HepG2 (cell line): ENCODE measurements around the gene SPATA13. TPM values are rescaled to one million over a fixed set of nuclear protein-coding genes. Genes with fewer than 3 reads are reported as not detected.

Experiments
- ATAC-seq: fragments of 200-7000 bp; cut with Tn5 transposase; 3 replicates; pipeline ENCODE4 v1.9.1; 2020; ENCODE audit warnings: mild to moderate bottlenecking, moderate library complexity
- BruUV-seq: library from RNA; stranded (reverse); fragments of 400-500 nt; replicated peaks from 2 replicates; lab custom pipeline; 2021; lab: Mats Ljungman, UMichigan
- CTCF ChIA-PET: fragments of 300-600 bp; formaldehyde crosslinking; extraction: SDS; loops from one replicate; lab custom pipeline; 2021; ENCODE audit warnings: low total read pairs, inconsistent platforms, low intra/inter-chr PET ratio; lab: Yijun Ruan, JAX
- POLR2A ChIA-PET: fragments of 350-600 bp; sonication (Branson Sonifier 250); formaldehyde crosslinking; loops from one replicate; lab custom pipeline; 2020; ENCODE audit warnings: antibody characterized with exemption, inconsistent platforms; lab: Yijun Ruan, JAX
- DNase-seq: peaks from one replicate; pipeline ENCODE4 v3.0.0-alpha.2; 2015; ENCODE audit warnings: low spot score
- FAIRE-seq: peaks from 3 replicates; lab custom pipeline; 2011; peaks lifted over from hg19 to GRCh38; lab: Jason Lieb, UNC
- H2AFZ ChIP-seq: one replicate; pipeline ENCODE4 v1.6.1; 2011; ENCODE audit warnings: low read length, inconsistent platforms
- H3K27ac ChIP-seq: fragments of 300-600 bp; 3 replicates; pipeline ENCODE4 v1.8.0; 2011; ENCODE audit warnings: mixed run types, mild to moderate bottlenecking, mixed read lengths, low read length, inconsistent platforms; ENCODE audit not compliant: insufficient read depth; ENCODE audit errors: extremely low read length
- H3K27me3 ChIP-seq, 2 experiments: fragments of 200-600 bp in 1 of 2; 2 replicates in 1 of 2; 3 replicates in 1 of 2; pipeline versions ENCODE4 v1.6.0 to v1.8.0; 2011; ENCODE audit warnings: low read length in 2 of 2, mild to moderate bottlenecking in 2 of 2, moderate library complexity in 2 of 2, inconsistent platforms in 1 of 2; ENCODE audit not compliant: insufficient read depth in 2 of 2, control insufficient read depth in 1 of 2
- H3K36me3 ChIP-seq, 2 experiments: fragments of 200-600 bp in 1 of 2; replicated peaks in 1 of 2; 2 replicates in 1 of 2; 3 replicates in 1 of 2; pipeline versions ENCODE4 v1.5.1 to v1.8.0; 2011; ENCODE audit warnings: low read length in 2 of 2, inconsistent platforms in 1 of 2; ENCODE audit not compliant: insufficient read depth in 2 of 2, control insufficient read depth in 1 of 2
- H3K4me1 ChIP-seq: 2 replicates; pipeline ENCODE4 v1.5.1; 2012; ENCODE audit warnings: low read length, inconsistent platforms; ENCODE audit not compliant: insufficient read depth
- H3K4me2 ChIP-seq: 2 replicates; pipeline ENCODE4 v1.6.0; 2011; ENCODE audit warnings: low read depth, low read length, inconsistent platforms
- H3K4me3 ChIP-seq, 3 experiments: fragments of 200-600 bp in 1 of 3; sonication (generic), shearing (Covaris generic) in 1 of 3; replicated peaks in 1 of 3; 2 replicates each; pipeline ENCODE4 v1.5.1; 2011 to 2016; ENCODE audit warnings: low read length in 3 of 3, inconsistent platforms in 2 of 3, low read depth in 2 of 3, mild to moderate bottlenecking in 2 of 3, control low read depth in 1 of 3, mixed read lengths in 1 of 3; ENCODE audit not compliant: insufficient read depth in 1 of 3
- H3K79me2 ChIP-seq: one replicate; pipeline ENCODE4 v1.6.1; 2011; ENCODE audit warnings: low read length, inconsistent platforms; ENCODE audit not compliant: insufficient read depth
- H3K9ac ChIP-seq: 2 replicates; pipeline ENCODE4 v1.6.0; 2011; ENCODE audit warnings: mild to moderate bottlenecking, low read depth, low read length, inconsistent platforms; ENCODE audit not compliant: insufficient read depth
- H3K9me3 ChIP-seq: 2 replicates; pipeline ENCODE4 v1.5.1; 2012; ENCODE audit warnings: mild to moderate bottlenecking, low read length
- H4K20me1 ChIP-seq: 2 replicates; pipeline ENCODE4 v1.6.0; 2011; ENCODE audit warnings: inconsistent platforms, mild to moderate bottlenecking, low read length, moderate library complexity; ENCODE audit not compliant: insufficient read depth
- ARID5B ChIP-seq: IDR thresholded peaks from 2 replicates; pipeline ENCODE4 v1.4.0; 2020; ENCODE audit warnings: mild to moderate bottlenecking, missing genetic modification reagents
- ATF2 ChIP-seq: sonication (generic); formaldehyde crosslinking; IDR thresholded peaks from 2 replicates; pipeline ENCODE4 v1.4.0; 2020; ENCODE audit warnings: missing genetic modification reagents
- BHLHE40 ChIP-seq: IDR thresholded peaks from 2 replicates; pipeline ENCODE4 v1.6.1; 2011; ENCODE audit warnings: low read length, improper control_type of control experiment
- CCDC6 ChIP-seq: sonication (generic); formaldehyde crosslinking; IDR thresholded peaks from 2 replicates; pipeline ENCODE4 v1.8.1; 2022; ENCODE audit warnings: mild to moderate bottlenecking, missing genetic modification reagents, moderate library complexity
- CREM ChIP-seq, 2 experiments: sonication (generic) in 1 of 2; formaldehyde crosslinking in 1 of 2; IDR thresholded peaks; 2 replicates each; pipeline versions ENCODE4 v1.4.0 to v1.6.1; 2016 to 2020; ENCODE audit warnings: antibody characterized with exemption in 1 of 2, mild to moderate bottlenecking in 1 of 2, missing genetic modification reagents in 1 of 2
- HDAC6 ChIP-seq: fragments of 200-600 bp; sonication (generic); IDR thresholded peaks from 2 replicates; pipeline ENCODE4 v1.7.0; 2017; ENCODE audit warnings: mild to moderate bottlenecking, antibody characterized with exemption, low read length, low read depth
- HHEX ChIP-seq: IDR thresholded peaks from 2 replicates; pipeline ENCODE4 v1.6.1; 2016; ENCODE audit warnings: control low read depth
- KLF12 ChIP-seq: sonication (generic); formaldehyde crosslinking; IDR thresholded peaks from 2 replicates; pipeline ENCODE4 v1.4.0; 2020; ENCODE audit warnings: missing genetic modification reagents, borderline replicate concordance
- MED13 ChIP-seq: sonication (generic); formaldehyde crosslinking; IDR thresholded peaks from 2 replicates; pipeline ENCODE4 v1.5.0; 2020; ENCODE audit warnings: missing genetic modification reagents
- NFYB ChIP-seq: sonication (generic); formaldehyde crosslinking; IDR thresholded peaks from 2 replicates; pipeline ENCODE4 v1.4.0; 2020; ENCODE audit warnings: missing genetic modification reagents
- ZNF670 ChIP-seq: sonication (generic); formaldehyde crosslinking; IDR thresholded peaks from 2 replicates; pipeline ENCODE4 v1.8.0; 2022; ENCODE audit warnings: mild to moderate bottlenecking, missing genetic modification reagents, borderline replicate concordance
- WGBS: methylation state at CpG from one replicate; pipeline ENCODE4 v1.1.6; 2017; ENCODE audit warnings: low lambda C conversion rate; 5-methylcytosine and 5-hydroxymethylcytosine counted together
- in situ Hi-C: cut with HindIII; loops from 2 replicates; pipeline ENCODE4 v1.10.0; 2017; ENCODE audit warnings: low pct_unique_long_range_greater_than_20kb; ENCODE audit not compliant: extremely low pct_ligation_motif_present
- intact Hi-C: fragments of 100-400 bp; cut with micrococcal nuclease; formaldehyde crosslinking; loops from one replicate; pipeline ENCODE4 v1.10.0; 2022; ENCODE audit not compliant: unreplicated experiment
- polyA plus RNA-seq, 8 experiments: library from polyadenylated mRNA; depleted of rRNA in 3 of 8; stranded (reverse) in 7 of 8; unstranded in 1 of 8; fragments of >200 nt; fragmentation: Illumina TruSeq in 4 of 8; extraction: Trizol in 4 of 8; gene quantifications; 2 replicates each; pipeline versions ENCODE4 v1.2.1 to v1.2.3, GENCODE V29; 2011 to 2016; ENCODE audit warnings: low read depth in 4 of 8, missing spikeins in 1 of 8, mixed read lengths in 1 of 8; ENCODE audit not compliant: insufficient read depth in 1 of 8
- total RNA-seq, 5 experiments: library from RNA; depleted of rRNA; stranded (reverse); fragments of >200 nt; fragmentation: Illumina TruSeq; extraction: Trizol; gene quantifications; 2 replicates each; pipeline ENCODE4 v1.2.3, GENCODE V29; 2016; ENCODE audit warnings: low read depth in 1 of 5
- TF ChIP-seq, protein P1 (sequence below): sonication (generic); formaldehyde crosslinking; IDR thresholded peaks from 2 replicates; pipeline ENCODE4 v1.8.1; 2022; ENCODE audit warnings: low read depth, mild to moderate bottlenecking, missing genetic modification reagents

SPATA13 gene
- total and polyA plus RNA-seq, 2 of the 13 experiments (the other 11 are each of a cell fraction or from before 2014, with no cell fraction given), result 11.3 to 14.2 TPM

- Histone ChIP-seq H3K27me3 (no peaks in the 10 kb centered on the region), H3K9me3 (no peaks in the 10 kb centered on the region), H4K20me1 (0 out of 2 replicates have a peak, but pooled peaks cover 3% of the 10 kb centered on the region), H3K4me3 (no peak overlapping the region), H3K27ac (no peak overlapping the region), H3K79me2 (peaks cover 15% of the 10 kb centered on the region), H3K4me2 (no peak overlapping the region), H3K4me1 (peaks cover 25% of the 10 kb centered on the region), H2AFZ (no peak overlapping the region), H3K9ac (no peak overlapping the region), H3K36me3 (no peaks in the 10 kb centered on the region; a peak in 2 of 5 replicates)
- POLR2A ChIA-PET, result no interaction called here
- CTCF ChIA-PET, result no interaction called here
- WGBS, result 99% methylated on average over 9 of the region's 9 CpGs
- no TSS peak for BruUV-seq
- intact Hi-C loops, result no loop called here
- ATAC-seq (no peak), DNase-seq (no peak), FAIRE-seq (no peak)
- in situ Hi-C loops, result no loop called here
- no peak for TF ChIP-seq KLF12 (CRISPR knock-in tag)
- TF ChIP-seq ZNF670, result no peak
- TF ChIP-seq HHEX (CRISPR knock-in tag), result no peak
- no peak for TF ChIP-seq MED13 (CRISPR knock-in tag)
- no peak for TF ChIP-seq CREM (IDR thresholded peaks at IDR 0.05)
- no peak for TF ChIP-seq CREM (CRISPR knock-in tag; IDR thresholded peaks at IDR 0.05)
- TF ChIP-seq HDAC6, result no peak
- no peak for TF ChIP-seq ARID5B
- TF ChIP-seq CCDC6, result no peak
- no peak for TF ChIP-seq BHLHE40
- no peak for TF ChIP-seq ATF2 (CRISPR knock-in tag)
- TF ChIP-seq, protein P1, sequence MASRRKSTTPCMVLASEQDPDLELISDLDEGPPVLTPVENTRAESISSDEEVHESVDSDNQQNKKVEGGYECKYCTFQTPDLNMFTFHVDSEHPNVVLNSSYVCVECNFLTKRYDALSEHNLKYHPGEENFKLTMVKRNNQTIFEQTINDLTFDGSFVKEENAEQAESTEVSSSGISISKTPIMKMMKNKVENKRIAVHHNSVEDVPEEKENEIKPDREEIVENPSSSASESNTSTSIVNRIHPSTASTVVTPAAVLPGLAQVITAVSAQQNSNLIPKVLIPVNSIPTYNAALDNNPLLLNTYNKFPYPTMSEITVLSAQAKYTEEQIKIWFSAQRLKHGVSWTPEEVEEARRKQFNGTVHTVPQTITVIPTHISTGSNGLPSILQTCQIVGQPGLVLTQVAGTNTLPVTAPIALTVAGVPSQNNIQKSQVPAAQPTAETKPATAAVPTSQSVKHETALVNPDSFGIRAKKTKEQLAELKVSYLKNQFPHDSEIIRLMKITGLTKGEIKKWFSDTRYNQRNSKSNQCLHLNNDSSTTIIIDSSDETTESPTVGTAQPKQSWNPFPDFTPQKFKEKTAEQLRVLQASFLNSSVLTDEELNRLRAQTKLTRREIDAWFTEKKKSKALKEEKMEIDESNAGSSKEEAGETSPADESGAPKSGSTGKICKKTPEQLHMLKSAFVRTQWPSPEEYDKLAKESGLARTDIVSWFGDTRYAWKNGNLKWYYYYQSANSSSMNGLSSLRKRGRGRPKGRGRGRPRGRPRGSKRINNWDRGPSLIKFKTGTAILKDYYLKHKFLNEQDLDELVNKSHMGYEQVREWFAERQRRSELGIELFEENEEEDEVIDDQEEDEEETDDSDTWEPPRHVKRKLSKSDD (CRISPR knock-in tag), result no peak
- TF ChIP-seq NFYB (CRISPR knock-in tag), result no peak
Measured at GRCh38 chr13:24199016-24199415, 38.5 kb downstream of the SPATA13 start.
